Gastroesophageal sphincter (tissue), 3 donors: ENCODE data around the gene STH.

Source experiments
- CTCF ChIP-seq, 4 experiments: fragments of 200-600 bp in 2 of 4; fragments of 450-650 bp in 2 of 4; sonication (generic) in 1 of 4; IDR thresholded peaks; one replicate each; pipeline ENCODE4 v1.5.1; 2017 to 2019; ENCODE audit warnings: antibody characterized with exemption in 4 of 4, mild to moderate bottlenecking in 2 of 4, moderate library complexity in 2 of 4
- EP300 ChIP-seq: sonication (generic); formaldehyde crosslinking; IDR thresholded peaks from one replicate; pipeline ENCODE4 v1.6.1; 2017; ENCODE audit warnings: antibody characterized with exemption, mild to moderate bottlenecking
- POLR2A ChIP-seq, 2 donors: fragments of 450-650 bp; IDR thresholded peaks; one replicate each; pipeline ENCODE4 v1.6.1; 2017; ENCODE audit warnings: antibody characterized with exemption in 2 of 2, mild to moderate bottlenecking in 2 of 2, moderate library complexity in 1 of 2
- POLR2AphosphoS5 ChIP-seq: sonication (generic); formaldehyde crosslinking; IDR thresholded peaks from one replicate; pipeline ENCODE4 v1.6.1; 2017; ENCODE audit warnings: antibody characterized with exemption

- TF ChIP-seq CTCF (IDR thresholded peaks at IDR 0.05) (no peak), POLR2A (IDR thresholded peaks at IDR 0.05) (no peak), EP300 (no peak), POLR2AphosphoS5 (no peak)
These were observed 44.1 kb upstream of the STH start for GRCh38 chr17:45954914-45955313.
